GM12875 (cell line): Measurements from ENCODE around the gene GLB1L3.
"Not testable (repeated sequence)": the region's sequence is repeated elsewhere in the genome, so short reads cannot be mapped to it uniquely, and the experiment has no call there.

Experiments
- H3K4me3 ChIP-seq: one replicate; pipeline ENCODE4 v1.5.1; 2011; ENCODE audit warnings: low read depth, low read length, control low read depth
- TF ChIP-seq, protein P1 (sequence below): IDR thresholded peaks from 2 replicates; pipeline ENCODE4 v1.5.1; 2011; ENCODE audit warnings: low read depth, mild to moderate bottlenecking, control low read depth, inconsistent platforms, low read length, moderate library complexity, borderline replicate concordance; ENCODE audit not compliant: insufficient read depth

Gene GLB1L3

DNA sequence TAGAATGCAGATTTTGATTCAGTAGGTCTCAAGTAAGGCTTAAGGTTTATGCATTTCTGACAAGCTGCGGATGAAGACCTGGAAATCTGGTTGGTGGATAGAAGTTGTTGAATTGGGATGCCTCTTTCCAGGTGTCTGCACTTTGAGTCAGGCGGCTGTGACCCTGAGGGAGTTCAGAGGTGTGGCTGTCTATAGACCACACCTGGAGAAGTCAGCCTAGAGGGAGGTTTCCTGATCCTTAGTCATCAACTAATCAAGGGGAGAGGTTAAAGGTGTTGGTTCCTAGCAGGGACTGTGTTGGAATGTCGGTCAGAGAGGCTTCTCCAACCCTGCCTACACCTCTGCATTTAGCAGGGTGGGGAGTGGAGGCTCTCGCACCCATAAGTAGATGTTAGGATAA lies 63.6 kb downstream of the GLB1L3 start:
- no peak overlapping the region for H3K4me3 ChIP-seq
- TF ChIP-seq, protein P1, sequence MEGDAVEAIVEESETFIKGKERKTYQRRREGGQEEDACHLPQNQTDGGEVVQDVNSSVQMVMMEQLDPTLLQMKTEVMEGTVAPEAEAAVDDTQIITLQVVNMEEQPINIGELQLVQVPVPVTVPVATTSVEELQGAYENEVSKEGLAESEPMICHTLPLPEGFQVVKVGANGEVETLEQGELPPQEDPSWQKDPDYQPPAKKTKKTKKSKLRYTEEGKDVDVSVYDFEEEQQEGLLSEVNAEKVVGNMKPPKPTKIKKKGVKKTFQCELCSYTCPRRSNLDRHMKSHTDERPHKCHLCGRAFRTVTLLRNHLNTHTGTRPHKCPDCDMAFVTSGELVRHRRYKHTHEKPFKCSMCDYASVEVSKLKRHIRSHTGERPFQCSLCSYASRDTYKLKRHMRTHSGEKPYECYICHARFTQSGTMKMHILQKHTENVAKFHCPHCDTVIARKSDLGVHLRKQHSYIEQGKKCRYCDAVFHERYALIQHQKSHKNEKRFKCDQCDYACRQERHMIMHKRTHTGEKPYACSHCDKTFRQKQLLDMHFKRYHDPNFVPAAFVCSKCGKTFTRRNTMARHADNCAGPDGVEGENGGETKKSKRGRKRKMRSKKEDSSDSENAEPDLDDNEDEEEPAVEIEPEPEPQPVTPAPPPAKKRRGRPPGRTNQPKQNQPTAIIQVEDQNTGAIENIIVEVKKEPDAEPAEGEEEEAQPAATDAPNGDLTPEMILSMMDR, result no peak

DNA sequence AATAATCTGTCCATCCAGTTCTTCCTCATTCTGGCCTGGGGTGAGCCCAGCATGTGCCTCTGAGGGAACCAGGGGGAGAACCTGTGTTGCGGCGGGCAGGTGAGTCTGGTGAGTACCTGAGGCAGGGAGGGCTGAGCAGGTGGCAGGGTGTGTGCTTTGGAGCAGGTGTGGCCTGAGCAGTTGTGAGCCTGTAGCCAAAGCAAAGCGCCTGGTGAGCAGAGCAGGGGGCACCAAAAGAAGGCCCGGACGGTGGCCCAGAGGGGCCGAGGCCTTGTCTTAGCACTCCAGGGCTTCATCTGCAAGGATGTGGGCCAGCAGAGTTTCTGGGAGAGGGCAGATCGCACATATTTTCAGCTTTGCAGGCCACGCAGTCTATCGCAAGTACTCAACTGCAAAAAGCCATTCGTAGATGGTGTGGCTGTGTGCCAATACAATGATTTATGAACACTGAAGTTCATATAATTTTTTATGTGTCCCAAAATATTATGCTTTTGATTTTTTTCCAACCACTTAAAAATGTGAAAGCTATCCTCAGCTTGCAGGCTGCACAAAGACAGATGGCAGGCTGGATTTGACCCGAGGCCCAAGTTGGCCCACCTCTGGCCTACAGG lies 64.3 kb downstream of the GLB1L3 start:
- H3K4me3 ChIP-seq, result no peak overlapping the region
- TF ChIP-seq, protein P1, result no peak

DNA sequence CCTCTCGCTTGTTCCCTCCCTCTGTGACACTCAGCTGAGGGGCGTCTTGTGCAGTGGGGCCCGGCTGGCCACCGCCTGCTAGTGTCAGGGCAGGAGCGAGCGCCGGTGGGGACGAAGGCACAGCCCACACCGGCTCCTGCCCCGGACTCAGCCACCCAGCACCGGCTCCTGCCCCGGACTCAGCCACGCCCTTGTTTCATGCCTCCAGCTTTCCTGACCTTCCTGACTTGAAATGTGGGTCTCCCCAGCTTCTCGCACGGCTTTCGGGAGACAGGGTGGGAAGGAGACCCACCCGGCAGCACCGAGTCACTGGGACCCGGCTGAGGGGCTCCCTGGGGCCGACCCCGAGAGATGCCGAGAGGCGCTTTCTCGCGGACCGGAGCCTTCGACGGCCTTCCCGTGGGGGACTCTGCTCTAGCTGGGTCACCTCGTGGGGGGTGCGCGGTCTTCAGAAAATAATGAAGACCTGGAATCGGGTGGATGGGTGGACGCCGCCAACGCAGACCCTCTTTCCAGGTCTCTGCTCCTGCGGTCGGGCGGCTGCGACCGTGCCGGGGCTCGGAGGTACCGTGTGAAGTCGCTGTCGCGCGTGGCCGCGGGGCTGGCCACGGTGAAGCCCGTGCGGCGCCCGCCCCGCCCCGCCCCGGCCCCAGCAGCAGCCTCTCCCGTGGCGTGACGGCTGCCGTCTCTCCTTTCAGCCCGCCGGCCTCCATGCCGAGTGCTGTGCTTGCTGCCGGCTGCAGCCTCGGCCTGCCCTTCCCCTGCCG lies 65.8 kb downstream of the GLB1L3 start:
- TF ChIP-seq, protein P1, result no peak
- H3K4me3 ChIP-seq, result no peak overlapping the region

DNA sequence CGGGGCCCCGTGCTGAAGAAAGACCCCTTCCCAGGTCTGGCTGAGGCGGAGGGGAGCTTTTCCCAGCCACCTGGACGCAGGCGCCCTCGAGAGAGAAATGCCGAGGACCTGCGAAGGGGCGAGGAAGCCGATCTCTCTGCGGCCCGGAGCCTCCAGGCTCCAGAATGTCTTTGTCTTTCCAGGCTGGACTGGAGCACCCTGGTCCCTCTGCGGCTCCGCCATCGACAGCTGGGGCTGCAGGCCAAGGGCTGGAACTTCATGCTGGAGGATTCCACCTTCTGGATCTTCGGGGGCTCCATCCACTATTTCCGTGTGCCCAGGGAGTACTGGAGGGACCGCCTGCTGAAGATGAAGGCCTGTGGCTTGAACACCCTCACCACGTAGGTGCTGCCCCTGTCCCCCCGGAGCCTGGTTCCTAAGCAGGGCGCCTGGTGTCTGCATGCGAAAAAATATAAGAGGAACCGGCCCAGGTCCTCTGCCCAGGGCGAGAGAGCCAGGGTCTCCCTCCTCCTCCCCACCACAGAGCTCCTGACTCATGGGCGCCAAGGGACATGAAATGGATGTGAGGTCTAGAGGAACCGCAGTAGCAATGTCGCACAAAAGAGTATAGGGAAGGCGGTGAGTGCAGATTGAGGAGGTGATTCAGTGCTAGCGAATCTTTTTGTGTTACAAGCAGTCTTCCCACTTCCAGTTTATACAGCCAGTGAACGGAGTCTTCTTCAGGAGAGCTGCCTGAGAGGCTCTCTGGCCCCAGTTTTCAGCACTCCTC lies 66.6 kb downstream of the GLB1L3 start:
- TF ChIP-seq, protein P1, result no peak
- no peak overlapping the region for H3K4me3 ChIP-seq

DNA sequence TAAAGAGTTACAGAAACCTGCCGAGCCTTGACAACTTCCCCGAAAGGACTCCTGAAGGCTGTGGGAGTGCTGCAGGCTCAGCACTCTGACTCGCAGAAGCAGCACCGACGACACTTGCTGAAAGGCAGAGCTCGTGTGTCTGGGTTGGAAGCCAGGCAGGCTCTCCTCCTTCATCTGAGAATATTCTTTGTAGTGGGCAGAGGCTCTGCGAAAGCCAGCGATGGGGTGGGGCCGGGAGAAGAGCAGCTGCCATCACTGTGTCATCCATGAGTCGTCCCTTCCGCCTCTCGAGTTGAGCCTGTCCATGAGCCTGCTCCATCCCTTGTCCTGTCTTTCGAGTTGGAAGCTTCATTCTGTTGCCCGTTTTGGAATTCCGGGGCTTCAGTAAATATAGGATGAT lies 67.5 kb downstream of the GLB1L3 start:
- H3K4me3 ChIP-seq, result no peak overlapping the region
- TF ChIP-seq, protein P1, result no peak

DNA sequence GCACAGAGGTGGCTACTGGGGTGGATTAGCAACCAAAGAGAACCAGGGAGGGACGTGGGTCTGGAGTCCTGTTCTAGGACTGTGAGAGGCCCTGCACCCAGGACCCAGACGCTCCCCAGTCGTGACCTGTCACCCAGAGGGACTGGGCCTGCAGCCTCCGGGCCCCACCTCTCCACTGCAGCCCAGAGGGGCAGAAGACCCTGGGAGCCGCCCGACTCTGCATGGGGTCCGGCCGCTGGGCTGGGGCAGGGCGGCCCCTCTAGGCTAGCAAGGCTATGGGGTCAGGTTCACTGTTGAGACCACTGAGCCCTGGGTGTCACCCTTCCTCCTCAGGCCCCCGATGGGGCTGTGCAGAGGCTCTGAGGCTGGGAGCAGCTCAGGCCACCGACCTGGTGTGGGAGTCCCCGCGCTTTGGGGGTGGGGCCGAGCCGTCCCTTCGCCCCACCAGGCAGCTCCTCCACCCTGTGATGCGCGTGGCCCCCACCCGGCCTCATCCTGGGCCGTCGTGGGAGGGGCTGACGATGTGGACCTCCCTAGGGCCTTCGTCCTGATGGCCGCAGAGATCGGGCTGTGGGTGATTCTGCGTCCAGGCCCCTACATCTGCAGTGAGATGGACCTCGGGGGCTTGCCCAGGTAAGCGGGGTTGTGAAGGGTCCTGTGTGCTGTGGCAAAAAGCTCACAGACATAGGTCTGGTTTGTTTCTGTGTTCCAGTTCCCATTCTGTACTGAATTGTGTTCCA lies 68.5 kb downstream of the GLB1L3 start:
- not testable (repeated sequence) for H3K4me3 ChIP-seq

DNA sequence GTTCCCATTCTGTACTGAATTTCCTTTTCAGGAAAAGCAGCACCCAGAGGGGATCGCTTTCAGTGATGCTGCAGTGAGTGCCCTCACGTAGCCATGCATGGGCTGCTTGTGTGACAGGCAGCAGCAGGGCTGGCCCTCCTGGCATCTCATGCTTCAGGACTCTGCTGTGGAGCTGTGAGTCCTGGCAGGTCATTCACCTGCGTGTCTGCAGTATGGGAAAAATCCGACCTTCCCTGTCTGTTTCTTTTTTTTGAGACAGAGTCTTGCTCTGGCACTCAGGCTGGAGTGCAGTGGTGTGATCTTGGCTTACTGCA lies 69.0 kb downstream of the GLB1L3 start:
- H3K4me3 ChIP-seq, result no peak overlapping the region
- TF ChIP-seq, protein P1, result no peak
